Mammary epithelial cell (primary cell): ENCODE measurements around the gene ADAMTS10.

Source experiments
- EZH2 ChIP-seq: IDR thresholded peaks from 2 replicates; pipeline ENCODE4 v1.6.1; 2012; ENCODE audit warnings: low read length, inconsistent platforms, borderline replicate concordance
- TF ChIP-seq, protein P1 (sequence below), 2 donors: IDR thresholded peaks in 1 of 2; conservative IDR thresholded peaks in 1 of 2; 2 replicates each; pipeline ENCODE4 v1.5.1; 2011 to 2012; ENCODE audit warnings: inconsistent platforms in 2 of 2, low read length in 2 of 2, mild to moderate bottlenecking in 2 of 2, control low read depth in 1 of 2, low read depth in 1 of 2; ENCODE audit not compliant: insufficient read depth in 1 of 2; ENCODE audit errors: extremely low read depth in 1 of 2

DNA sequence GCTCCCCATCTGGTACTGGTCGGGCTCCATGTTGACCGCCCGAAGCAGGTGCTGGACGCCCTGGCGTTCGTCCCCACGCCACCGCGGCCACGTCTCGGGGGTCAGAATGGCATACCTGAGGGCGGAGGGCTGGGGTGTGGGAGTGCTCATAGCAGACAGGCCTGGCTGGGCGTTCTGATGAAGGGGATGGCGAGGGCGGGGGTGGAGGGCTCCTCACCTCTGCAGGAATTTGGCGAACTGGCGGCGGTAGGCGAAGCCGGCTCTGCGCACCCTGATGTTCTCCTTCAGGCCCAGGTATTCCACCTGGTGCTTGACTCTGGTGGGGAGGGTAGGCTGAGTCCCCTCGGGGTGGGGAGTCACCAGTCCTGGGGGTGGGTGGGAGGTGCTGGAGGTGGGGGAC is 74.2 kb downstream of the ADAMTS10 start:
- TF ChIP-seq, protein P1, sequence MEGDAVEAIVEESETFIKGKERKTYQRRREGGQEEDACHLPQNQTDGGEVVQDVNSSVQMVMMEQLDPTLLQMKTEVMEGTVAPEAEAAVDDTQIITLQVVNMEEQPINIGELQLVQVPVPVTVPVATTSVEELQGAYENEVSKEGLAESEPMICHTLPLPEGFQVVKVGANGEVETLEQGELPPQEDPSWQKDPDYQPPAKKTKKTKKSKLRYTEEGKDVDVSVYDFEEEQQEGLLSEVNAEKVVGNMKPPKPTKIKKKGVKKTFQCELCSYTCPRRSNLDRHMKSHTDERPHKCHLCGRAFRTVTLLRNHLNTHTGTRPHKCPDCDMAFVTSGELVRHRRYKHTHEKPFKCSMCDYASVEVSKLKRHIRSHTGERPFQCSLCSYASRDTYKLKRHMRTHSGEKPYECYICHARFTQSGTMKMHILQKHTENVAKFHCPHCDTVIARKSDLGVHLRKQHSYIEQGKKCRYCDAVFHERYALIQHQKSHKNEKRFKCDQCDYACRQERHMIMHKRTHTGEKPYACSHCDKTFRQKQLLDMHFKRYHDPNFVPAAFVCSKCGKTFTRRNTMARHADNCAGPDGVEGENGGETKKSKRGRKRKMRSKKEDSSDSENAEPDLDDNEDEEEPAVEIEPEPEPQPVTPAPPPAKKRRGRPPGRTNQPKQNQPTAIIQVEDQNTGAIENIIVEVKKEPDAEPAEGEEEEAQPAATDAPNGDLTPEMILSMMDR (conservative IDR thresholded peaks at IDR 0.05 in 1 of 2, IDR thresholded peaks at IDR 0.05 in 1 of 2; ENCODE audit: extremely low read depth in 1 of 2, insufficient read depth in 1 of 2, low read depth in 1 of 2, low read length in 2 of 2) = no peak
- TF ChIP-seq EZH2 = no peak
